ENCODE results near the gene PRR15. TPM values are rescaled to one million over a fixed set of nuclear protein-coding genes. Genes with fewer than 3 reads are reported as not detected.

The PRR15 gene, protein sequence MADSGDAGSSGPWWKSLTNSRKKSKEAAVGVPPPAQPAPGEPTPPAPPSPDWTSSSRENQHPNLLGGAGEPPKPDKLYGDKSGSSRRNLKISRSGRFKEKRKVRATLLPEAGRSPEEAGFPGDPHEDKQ
- total RNA-seq: under 1 TPM; 0.17 to 0.98 TPM
- under 1 TPM in 1 of 2 donors, not detected in 1; 0.02 TPM for polyA plus RNA-seq

DNA sequence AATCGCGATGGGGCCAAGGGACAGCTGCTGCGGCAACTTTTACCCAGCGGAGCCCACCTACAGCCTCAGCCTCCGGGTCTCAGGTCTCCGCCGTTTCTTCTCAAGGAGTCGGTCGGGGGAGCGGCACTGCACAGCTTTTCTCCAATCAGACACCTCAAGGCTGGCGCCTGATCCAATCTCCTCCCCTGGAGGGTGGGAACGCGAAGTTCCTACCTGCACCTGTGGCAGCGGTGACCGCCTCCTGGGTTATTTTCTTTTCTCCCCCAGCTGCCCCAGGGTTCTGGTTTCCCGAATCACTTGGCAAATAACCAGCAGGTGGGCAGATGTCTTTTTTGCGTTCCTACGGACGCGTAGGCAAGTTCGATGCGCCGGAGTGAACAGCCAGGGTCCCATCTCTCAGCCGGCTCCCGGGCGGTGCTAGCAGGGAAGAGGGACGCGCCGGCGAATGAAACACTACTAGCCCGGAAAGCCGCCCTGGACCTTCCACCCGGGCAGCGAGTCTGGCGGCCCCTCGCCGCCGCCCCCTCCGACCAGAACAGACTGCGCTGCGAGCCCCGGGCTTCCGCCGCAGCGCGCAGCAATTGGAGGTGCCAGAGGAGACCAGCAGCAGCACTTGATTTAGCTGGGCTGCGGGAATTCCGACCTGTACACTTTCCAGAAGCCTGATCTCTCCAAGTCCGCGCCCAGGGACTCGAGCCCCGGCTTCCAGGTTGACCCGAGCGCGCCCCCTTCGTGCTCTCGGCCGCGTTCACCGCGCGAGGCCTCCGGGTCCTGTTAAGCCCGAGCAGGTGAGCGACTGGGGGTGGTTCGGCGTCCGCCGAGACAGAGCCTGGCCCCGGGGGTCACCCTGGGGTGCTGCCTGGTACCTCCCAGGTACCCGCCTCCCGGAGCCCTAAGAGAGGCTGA lies at the start of gene PRR15:
PRR15 (plus strand) TSS at position 246 of the 906 bp plus-strand sequence. CDS start 2,495 bp downstream, outside the sequence.
- H3K4me3 ChIP-seq (ENCODE audit: low read depth in 1 of 3, low read length in 3 of 3): peak within 1 kb of the TSS; percentile 51 to 68 (median 56)
- WGBS: 2% methylated on average over 72 of the region's 72 CpGs
- peaks cover 0 to 11% (median 3%) of the 10 kb centered on the region in 4 donors for H3K27me3 ChIP-seq (ENCODE audit: control insufficient read depth in 4 of 4, insufficient read depth in 4 of 4, low read length in 3 of 4)

More for the DNA sequence above, at the start of gene PRR15:
- TF ChIP-seq RAD21 (IDR thresholded peaks at IDR 0.05): no peak
- no peak for TF ChIP-seq TAF1 (conservative IDR thresholded peaks at IDR 0.05)
- TF ChIP-seq, protein P1, sequence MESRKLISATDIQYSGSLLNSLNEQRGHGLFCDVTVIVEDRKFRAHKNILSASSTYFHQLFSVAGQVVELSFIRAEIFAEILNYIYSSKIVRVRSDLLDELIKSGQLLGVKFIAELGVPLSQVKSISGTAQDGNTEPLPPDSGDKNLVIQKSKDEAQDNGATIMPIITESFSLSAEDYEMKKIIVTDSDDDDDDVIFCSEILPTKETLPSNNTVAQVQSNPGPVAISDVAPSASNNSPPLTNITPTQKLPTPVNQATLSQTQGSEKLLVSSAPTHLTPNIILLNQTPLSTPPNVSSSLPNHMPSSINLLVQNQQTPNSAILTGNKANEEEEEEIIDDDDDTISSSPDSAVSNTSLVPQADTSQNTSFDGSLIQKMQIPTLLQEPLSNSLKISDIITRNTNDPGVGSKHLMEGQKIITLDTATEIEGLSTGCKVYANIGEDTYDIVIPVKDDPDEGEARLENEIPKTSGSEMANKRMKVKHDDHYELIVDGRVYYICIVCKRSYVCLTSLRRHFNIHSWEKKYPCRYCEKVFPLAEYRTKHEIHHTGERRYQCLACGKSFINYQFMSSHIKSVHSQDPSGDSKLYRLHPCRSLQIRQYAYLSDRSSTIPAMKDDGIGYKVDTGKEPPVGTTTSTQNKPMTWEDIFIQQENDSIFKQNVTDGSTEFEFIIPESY (IDR thresholded peaks at IDR 0.05): no peak
- no peak for TF ChIP-seq YY1 (IDR thresholded peaks at IDR 0.05)
- no peak for TF ChIP-seq HNF4A (conservative IDR thresholded peaks at IDR 0.05)
- no peak for TF ChIP-seq RXRA (IDR thresholded peaks at IDR 0.05)
- no peak for TF ChIP-seq NR2F2 (IDR thresholded peaks at IDR 0.05)
- TF ChIP-seq, protein P2, sequence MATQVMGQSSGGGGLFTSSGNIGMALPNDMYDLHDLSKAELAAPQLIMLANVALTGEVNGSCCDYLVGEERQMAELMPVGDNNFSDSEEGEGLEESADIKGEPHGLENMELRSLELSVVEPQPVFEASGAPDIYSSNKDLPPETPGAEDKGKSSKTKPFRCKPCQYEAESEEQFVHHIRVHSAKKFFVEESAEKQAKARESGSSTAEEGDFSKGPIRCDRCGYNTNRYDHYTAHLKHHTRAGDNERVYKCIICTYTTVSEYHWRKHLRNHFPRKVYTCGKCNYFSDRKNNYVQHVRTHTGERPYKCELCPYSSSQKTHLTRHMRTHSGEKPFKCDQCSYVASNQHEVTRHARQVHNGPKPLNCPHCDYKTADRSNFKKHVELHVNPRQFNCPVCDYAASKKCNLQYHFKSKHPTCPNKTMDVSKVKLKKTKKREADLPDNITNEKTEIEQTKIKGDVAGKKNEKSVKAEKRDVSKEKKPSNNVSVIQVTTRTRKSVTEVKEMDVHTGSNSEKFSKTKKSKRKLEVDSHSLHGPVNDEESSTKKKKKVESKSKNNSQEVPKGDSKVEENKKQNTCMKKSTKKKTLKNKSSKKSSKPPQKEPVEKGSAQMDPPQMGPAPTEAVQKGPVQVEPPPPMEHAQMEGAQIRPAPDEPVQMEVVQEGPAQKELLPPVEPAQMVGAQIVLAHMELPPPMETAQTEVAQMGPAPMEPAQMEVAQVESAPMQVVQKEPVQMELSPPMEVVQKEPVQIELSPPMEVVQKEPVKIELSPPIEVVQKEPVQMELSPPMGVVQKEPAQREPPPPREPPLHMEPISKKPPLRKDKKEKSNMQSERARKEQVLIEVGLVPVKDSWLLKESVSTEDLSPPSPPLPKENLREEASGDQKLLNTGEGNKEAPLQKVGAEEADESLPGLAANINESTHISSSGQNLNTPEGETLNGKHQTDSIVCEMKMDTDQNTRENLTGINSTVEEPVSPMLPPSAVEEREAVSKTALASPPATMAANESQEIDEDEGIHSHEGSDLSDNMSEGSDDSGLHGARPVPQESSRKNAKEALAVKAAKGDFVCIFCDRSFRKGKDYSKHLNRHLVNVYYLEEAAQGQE (IDR thresholded peaks at IDR 0.05): no peak
- no peak for TF ChIP-seq CTCF (IDR thresholded peaks at IDR 0.05; ENCODE audit: low read depth, low read length, missing input control)
- no peak for TF ChIP-seq GABPA (IDR thresholded peaks at IDR 0.05 in 1 of 2, conservative IDR thresholded peaks at IDR 0.05 in 1 of 2)
- no peak for TF ChIP-seq SP1 (IDR thresholded peaks at IDR 0.05)
- no peak for TF ChIP-seq FOXA1 (IDR thresholded peaks at IDR 0.05)
- no peak for TF ChIP-seq ATF3 (IDR thresholded peaks at IDR 0.05)
- no peak for TF ChIP-seq HNF4G (IDR thresholded peaks at IDR 0.05)
- TF ChIP-seq JUND (IDR thresholded peaks at IDR 0.05): no peak
- no peak for TF ChIP-seq FOXA2 (IDR thresholded peaks at IDR 0.05)
- TF ChIP-seq, protein P3, sequence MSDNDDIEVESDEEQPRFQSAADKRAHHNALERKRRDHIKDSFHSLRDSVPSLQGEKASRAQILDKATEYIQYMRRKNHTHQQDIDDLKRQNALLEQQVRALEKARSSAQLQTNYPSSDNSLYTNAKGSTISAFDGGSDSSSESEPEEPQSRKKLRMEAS (IDR thresholded peaks at IDR 0.05): no peak
- no peak for TF ChIP-seq EGR1 (IDR thresholded peaks at IDR 0.05; ENCODE audit: low read depth in 2 of 2)
- DNase-seq (ENCODE audit: low spot score): no peak
- Histone ChIP-seq H3K4me1 (ENCODE audit: control insufficient read depth in 4 of 4, insufficient read depth in 4 of 4, low read length in 3 of 4) (peaks cover 12 to 45% (median 40%) of the 10 kb centered on the region in 4 donors), H3K9ac (ENCODE audit: low read depth in 1 of 2, low read length in 2 of 2) (no peak within 1 kb of the TSS), H3K36me3 (ENCODE audit: control insufficient read depth in 4 of 4, insufficient read depth in 3 of 4, low read depth in 1 of 4, low read length in 3 of 4) (no peaks in the 10 kb centered on the region), H3K9me3 (ENCODE audit: control insufficient read depth in 4 of 4, low read length in 3 of 4) (no peaks in the 10 kb centered on the region), H3K27ac (ENCODE audit: low read depth in 1 of 2, low read length in 2 of 2) (no peak within 1 kb of the TSS)

Data from liver (tissue), 9 donors.